Type B pancreatic cell (in vitro differentiated cells): ENCODE data around the gene SHLD2. TPM values are rescaled to one million over a fixed set of nuclear protein-coding genes. Genes with fewer than 3 reads are reported as not detected.

Experiments
- DNase-seq: peaks from one replicate; pipeline ENCODE4 v3.0.0; 2021; ENCODE audit warnings: mixed read lengths; ENCODE audit not compliant: unreplicated experiment; ENCODE audit errors: extremely low spot score
- H3K27ac Mint-ChIP-seq: 2 replicates; pipeline ENCODE4 v1.8.0; 2021; ENCODE audit warnings: mild to moderate bottlenecking, mixed read lengths
- H3K27me3 Mint-ChIP-seq: 2 replicates; pipeline ENCODE4 v1.8.0; 2021; ENCODE audit warnings: mixed read lengths
- H3K36me3 Mint-ChIP-seq: 2 replicates; pipeline ENCODE4 v1.8.0; 2021; ENCODE audit warnings: mixed read lengths
- H3K4me1 Mint-ChIP-seq: one replicate; pipeline ENCODE4 v1.8.0; 2021; ENCODE audit warnings: mixed read lengths; ENCODE audit not compliant: unreplicated experiment
- H3K4me3 Mint-ChIP-seq: 2 replicates; pipeline ENCODE4 v1.8.0; 2021; ENCODE audit warnings: mild to moderate bottlenecking, mixed read lengths
- H3K9me3 Mint-ChIP-seq: 2 replicates; pipeline ENCODE4 v1.8.0; 2021; ENCODE audit warnings: mixed read lengths
- CTCF ChIP-seq: fragments of 200-600 bp; sonication (generic); conservative IDR thresholded peaks from 2 replicates; pipeline ENCODE4 v1.5.0; 2021; ENCODE audit warnings: antibody characterized with exemption, mild to moderate bottlenecking
- total RNA-seq: library from RNA; stranded (reverse); gene quantifications from 2 replicates; pipeline ENCODE4 v1.2.1, GENCODE V29; 2021; ENCODE audit warnings: low replicate concordance

SHLD2 gene
- total RNA-seq, 1 donor from 2014 or later: 24.9 TPM

- Mint-ChIP-seq H3K9me3 (no peaks in the 10 kb centered on the region), H3K4me3 (no peak overlapping the region), H3K4me1 (peaks cover 37% of the 10 kb centered on the region), H3K27me3 (no peaks in the 10 kb centered on the region), H3K36me3 (peaks cover 36% of the 10 kb centered on the region), H3K27ac (no peak overlapping the region)
- no peak for DNase-seq
- TF ChIP-seq CTCF: no peak
Observed at GRCh38 chr10:87085537-87085936, 9.5 kb upstream of the SHLD2 start.

GRCh38 chr10:87089746-87090145 is 5.3 kb upstream of the SHLD2 start:
- H3K4me3 Mint-ChIP-seq: no peak overlapping the region
- DNase-seq: no peak
- H3K27me3 Mint-ChIP-seq: no peaks in the 10 kb centered on the region
- H3K27ac Mint-ChIP-seq: no peak overlapping the region
- no peak for TF ChIP-seq CTCF
- H3K4me1 Mint-ChIP-seq: peaks cover 40% of the 10 kb centered on the region
- peaks cover 20% of the 10 kb centered on the region for H3K36me3 Mint-ChIP-seq
- no peaks in the 10 kb centered on the region for H3K9me3 Mint-ChIP-seq

- TF ChIP-seq CTCF: no peak
- Mint-ChIP-seq H3K36me3 (peaks cover 14% of the 10 kb centered on the region), H3K9me3 (no peaks in the 10 kb centered on the region), H3K27me3 (no peaks in the 10 kb centered on the region), H3K27ac (no peak overlapping the region), H3K4me3 (no peak overlapping the region), H3K4me1 (peaks cover 38% of the 10 kb centered on the region)
- no peak for DNase-seq
Observed at GRCh38 chr10:87090779-87091178, 4.2 kb upstream of the SHLD2 start.

- H3K27ac Mint-ChIP-seq: peak overlapping the region; percentile 89
- H3K4me3 Mint-ChIP-seq: peak overlapping the region; percentile 97
- H3K4me1 Mint-ChIP-seq: peaks cover 38% of the 10 kb centered on the region
- no peaks in the 10 kb centered on the region for H3K9me3 Mint-ChIP-seq
- TF ChIP-seq CTCF: no peak
- no peaks in the 10 kb centered on the region for H3K27me3 Mint-ChIP-seq
- no peak for DNase-seq
- H3K36me3 Mint-ChIP-seq: peaks cover 7% of the 10 kb centered on the region
Observed at GRCh38 chr10:87092376-87092860, 2.6 kb upstream of the SHLD2 start.

- Mint-ChIP-seq H3K27ac (peak overlapping the region; percentile 89), H3K4me3 (peak overlapping the region; percentile 97), H3K9me3 (no peaks in the 10 kb centered on the region), H3K36me3 (peaks cover 7% of the 10 kb centered on the region), H3K27me3 (no peaks in the 10 kb centered on the region), H3K4me1 (peaks cover 38% of the 10 kb centered on the region)
- DNase-seq: no peak
- no peak for TF ChIP-seq CTCF
Observed at GRCh38 chr10:87092861-87093631, 2.0 kb upstream of the SHLD2 start.
